HEK293 (cell line): ENCODE data around the gene ADAMTSL2.

Experiments
- CTCF ChIA-PET: fragments of 350-600 bp; formaldehyde crosslinking; extraction: SDS; loops from one replicate; lab custom pipeline; 2021; ENCODE audit warnings: antibody characterized with exemption; lab: Yijun Ruan, JAX
- POLR2A ChIA-PET: fragments of 300-600 bp; formaldehyde crosslinking; extraction: SDS; loops from one replicate; lab custom pipeline; 2020; ENCODE audit warnings: antibody characterized with exemption, inconsistent platforms; lab: Yijun Ruan, JAX
- H3K27ac ChIP-seq: fragments of 200-500 bp; sonication (Bioruptor generic); 2 replicates; pipeline ENCODE4 v1.5.1; 2014; ENCODE audit warnings: low read depth, low read length, control low read depth, inconsistent platforms; ENCODE audit errors: extremely low read depth
- H3K36me3 ChIP-seq, 2 experiments: fragments of 200-500 bp in 1 of 2; sonication (Bioruptor generic) in 1 of 2; 1 replicate in 1 of 2; 2 replicates in 1 of 2; pipeline ENCODE4 v1.5.1; 2014 to 2017; ENCODE audit warnings: inconsistent platforms in 2 of 2, low read length in 2 of 2; ENCODE audit not compliant: control insufficient read depth in 2 of 2, insufficient read depth in 1 of 2
- H3K4me1 ChIP-seq: fragments of 200-500 bp; sonication (Bioruptor generic); 2 replicates; pipeline ENCODE4 v1.5.1; 2014; ENCODE audit warnings: mild to moderate bottlenecking, low read length, inconsistent platforms; ENCODE audit not compliant: control insufficient read depth, insufficient read depth
- H3K4me3 ChIP-seq: 2 replicates; pipeline ENCODE4 v1.5.1; 2011; ENCODE audit warnings: low read depth, mild to moderate bottlenecking, control low read depth, low read length, moderate library complexity
- H3K9me3 ChIP-seq: fragments of 200-500 bp; sonication (Bioruptor generic); 2 replicates; pipeline ENCODE4 v1.5.1; 2014; ENCODE audit warnings: low read depth, low read length, inconsistent platforms; ENCODE audit not compliant: control insufficient read depth, insufficient read depth
- EGR2 ChIP-seq: fragments of 450-650 bp; formaldehyde crosslinking; IDR thresholded peaks from 2 replicates; pipeline ENCODE4 v1.5.1; 2016; ENCODE audit warnings: low read depth, missing biosample characterization, missing genetic modification characterization
- GLI2 ChIP-seq: fragments of 450-650 bp; formaldehyde crosslinking; IDR thresholded peaks from 2 replicates; pipeline ENCODE4; 2017; ENCODE audit warnings: missing biosample characterization, missing genetic modification characterization, low read depth, borderline replicate concordance
- SALL2 ChIP-seq: fragments of 450-650 bp; formaldehyde crosslinking; IDR thresholded peaks from 2 replicates; pipeline ENCODE4 v1.5.0; 2017; ENCODE audit warnings: missing biosample characterization, mild to moderate bottlenecking, missing genetic modification characterization, borderline replicate concordance
- SP7 ChIP-seq: fragments of 450-650 bp; formaldehyde crosslinking; IDR thresholded peaks from 2 replicates; pipeline ENCODE4 v1.5.1; 2016; ENCODE audit warnings: missing biosample characterization, missing genetic modification characterization
- WT1 ChIP-seq: fragments of 450-650 bp; formaldehyde crosslinking; IDR thresholded peaks from 2 replicates; pipeline ENCODE4 v1.5.1; 2016; ENCODE audit warnings: missing biosample characterization, missing genetic modification characterization
- ZBTB11 ChIP-seq: fragments of 450-650 bp; formaldehyde crosslinking; conservative IDR thresholded peaks from 2 replicates; pipeline ENCODE4 v1.5.1; 2016; ENCODE audit warnings: low read depth, missing biosample characterization, missing genetic modification characterization
- ZFP37 ChIP-seq: fragments of 450-650 bp; formaldehyde crosslinking; IDR thresholded peaks from 2 replicates; pipeline ENCODE4 v1.5.1; 2016; ENCODE audit warnings: missing biosample characterization, missing genetic modification characterization
- ZNF169 ChIP-seq: fragments of 450-650 bp; formaldehyde crosslinking; IDR thresholded peaks from 2 replicates; pipeline ENCODE4 v1.5.1; 2016; ENCODE audit warnings: missing biosample characterization, missing genetic modification characterization
- ZNF302 ChIP-seq: fragments of 450-650 bp; formaldehyde crosslinking; IDR thresholded peaks from 2 replicates; pipeline ENCODE4 v1.5.1; 2016; ENCODE audit warnings: missing biosample characterization, missing genetic modification characterization, low read depth
- ZNF324 ChIP-seq: fragments of 450-650 bp; formaldehyde crosslinking; IDR thresholded peaks from 2 replicates; pipeline ENCODE4 v1.5.1; 2016; ENCODE audit warnings: missing biosample characterization, missing genetic modification characterization
- ZNF391 ChIP-seq: fragments of 450-650 bp; formaldehyde crosslinking; IDR thresholded peaks from 2 replicates; pipeline ENCODE4 v1.5.1; 2016; ENCODE audit warnings: low read depth, missing biosample characterization, missing genetic modification characterization, borderline replicate concordance
- ZNF518A ChIP-seq: fragments of 450-650 bp; formaldehyde crosslinking; conservative IDR thresholded peaks from 2 replicates; pipeline ENCODE4 v1.5.1; 2016; ENCODE audit warnings: low read depth, missing biosample characterization, missing genetic modification characterization
- ZNF548 ChIP-seq: fragments of 450-650 bp; formaldehyde crosslinking; IDR thresholded peaks from 2 replicates; pipeline ENCODE4 v1.5.1; 2016; ENCODE audit warnings: missing biosample characterization, missing genetic modification characterization
- ZNF645 ChIP-seq: fragments of 450-650 bp; formaldehyde crosslinking; IDR thresholded peaks from 2 replicates; pipeline ENCODE4; 2016; ENCODE audit warnings: missing biosample characterization, missing genetic modification characterization
- ZNF654 ChIP-seq: fragments of 450-650 bp; formaldehyde crosslinking; IDR thresholded peaks from 2 replicates; pipeline ENCODE4 v1.5.1; 2016; ENCODE audit warnings: low read depth, missing biosample characterization, missing genetic modification characterization
- ZNF670 ChIP-seq: fragments of 450-650 bp; formaldehyde crosslinking; IDR thresholded peaks from 2 replicates; pipeline ENCODE4 v1.5.1; 2016; ENCODE audit warnings: missing biosample characterization, missing genetic modification characterization, low read depth
- ZSCAN16 ChIP-seq: fragments of 450-650 bp; formaldehyde crosslinking; IDR thresholded peaks from 2 replicates; pipeline ENCODE4 v1.5.1; 2016; ENCODE audit warnings: missing biosample characterization, missing genetic modification characterization
- TF ChIP-seq, protein P1 (sequence below): fragments of 450-650 bp; IDR thresholded peaks from 2 replicates; pipeline ENCODE4 v1.5.1; 2018; ENCODE audit warnings: missing biosample characterization, mild to moderate bottlenecking, missing genetic modification characterization
- TF ChIP-seq, protein P2 (sequence below): fragments of 450-650 bp; formaldehyde crosslinking; IDR thresholded peaks from 2 replicates; pipeline ENCODE4 v1.5.1; 2016; ENCODE audit warnings: missing biosample characterization, missing genetic modification characterization

The ADAMTSL2 gene

DNA sequence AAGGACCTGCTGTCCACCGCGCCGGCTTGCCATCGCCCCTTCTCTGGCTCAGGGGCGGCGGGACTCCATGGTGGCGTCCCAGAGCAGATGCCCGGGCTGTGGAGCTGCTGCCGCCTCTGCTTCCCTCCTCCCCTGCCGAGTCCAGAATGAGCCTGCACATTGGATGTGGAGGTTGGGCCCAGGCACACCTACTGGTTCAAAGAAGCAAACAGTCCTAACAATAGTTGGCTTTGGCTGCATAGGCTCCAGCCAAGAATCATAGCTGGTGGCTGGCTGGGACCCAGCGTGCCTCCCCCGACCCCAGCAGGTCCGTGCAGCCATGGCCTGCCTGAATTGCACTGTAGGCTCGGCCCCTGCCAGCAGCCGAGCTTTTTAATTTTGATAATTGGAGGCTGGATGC, 25.8 kb downstream of the ADAMTSL2 start (continued):
- TF ChIP-seq ZNF518A (tag by site-specific recombination): no peak

DNA sequence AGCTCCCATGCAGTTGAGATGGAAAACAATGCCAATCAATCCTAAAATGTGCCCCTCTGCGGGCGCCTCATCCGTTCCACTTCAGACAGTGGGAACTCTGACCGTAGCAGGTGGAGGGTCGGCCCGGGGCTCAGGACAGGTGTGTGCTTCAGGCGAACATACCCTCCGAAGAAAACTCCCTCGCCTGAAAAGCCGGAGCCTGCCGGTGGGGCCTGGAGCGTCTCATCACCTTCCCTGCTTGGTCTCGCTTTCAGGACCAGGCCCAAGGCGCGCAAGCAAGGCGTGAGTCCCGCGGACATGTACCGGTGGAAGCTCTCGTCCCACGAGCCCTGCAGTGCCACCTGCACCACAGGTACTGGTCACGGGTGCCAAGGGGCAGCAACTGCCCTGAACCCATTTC, 26.4 kb downstream of the ADAMTSL2 start:
- Histone ChIP-seq H3K4me3 (no peak overlapping the region), H3K4me1 (peaks cover 4% of the 10 kb centered on the region), H3K36me3 (no peaks in the 10 kb centered on the region), H3K27ac (no peak overlapping the region), H3K9me3 (no peaks in the 10 kb centered on the region)
- ChIA-PET CTCF (interaction anchor here (0.9 kb wide), 1 partner anchor 167 kb away, joined by 5 read pairs; no protein-coding TSS in a partner anchor), POLR2A (no interaction called here)
- TF ChIP-seq ZFP37 (no peak), SP7 (no peak), ZNF169 (tag by site-specific recombination) (no peak), ZNF324 (tag by site-specific recombination) (no peak), ZNF548 (no peak), ZNF391 (tag by site-specific recombination) (no peak), ZNF654 (no peak), SALL2 (tag by site-specific recombination) (no peak), GLI2 (no peak), EGR2 (tag by site-specific recombination) (no peak)
- TF ChIP-seq, protein P1, sequence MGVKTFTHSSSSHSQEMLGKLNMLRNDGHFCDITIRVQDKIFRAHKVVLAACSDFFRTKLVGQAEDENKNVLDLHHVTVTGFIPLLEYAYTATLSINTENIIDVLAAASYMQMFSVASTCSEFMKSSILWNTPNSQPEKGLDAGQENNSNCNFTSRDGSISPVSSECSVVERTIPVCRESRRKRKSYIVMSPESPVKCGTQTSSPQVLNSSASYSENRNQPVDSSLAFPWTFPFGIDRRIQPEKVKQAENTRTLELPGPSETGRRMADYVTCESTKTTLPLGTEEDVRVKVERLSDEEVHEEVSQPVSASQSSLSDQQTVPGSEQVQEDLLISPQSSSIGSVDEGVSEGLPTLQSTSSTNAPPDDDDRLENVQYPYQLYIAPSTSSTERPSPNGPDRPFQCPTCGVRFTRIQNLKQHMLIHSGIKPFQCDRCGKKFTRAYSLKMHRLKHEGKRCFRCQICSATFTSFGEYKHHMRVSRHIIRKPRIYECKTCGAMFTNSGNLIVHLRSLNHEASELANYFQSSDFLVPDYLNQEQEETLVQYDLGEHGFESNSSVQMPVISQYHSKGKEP (tag by site-specific recombination): no peak
- TF ChIP-seq, protein P2, sequence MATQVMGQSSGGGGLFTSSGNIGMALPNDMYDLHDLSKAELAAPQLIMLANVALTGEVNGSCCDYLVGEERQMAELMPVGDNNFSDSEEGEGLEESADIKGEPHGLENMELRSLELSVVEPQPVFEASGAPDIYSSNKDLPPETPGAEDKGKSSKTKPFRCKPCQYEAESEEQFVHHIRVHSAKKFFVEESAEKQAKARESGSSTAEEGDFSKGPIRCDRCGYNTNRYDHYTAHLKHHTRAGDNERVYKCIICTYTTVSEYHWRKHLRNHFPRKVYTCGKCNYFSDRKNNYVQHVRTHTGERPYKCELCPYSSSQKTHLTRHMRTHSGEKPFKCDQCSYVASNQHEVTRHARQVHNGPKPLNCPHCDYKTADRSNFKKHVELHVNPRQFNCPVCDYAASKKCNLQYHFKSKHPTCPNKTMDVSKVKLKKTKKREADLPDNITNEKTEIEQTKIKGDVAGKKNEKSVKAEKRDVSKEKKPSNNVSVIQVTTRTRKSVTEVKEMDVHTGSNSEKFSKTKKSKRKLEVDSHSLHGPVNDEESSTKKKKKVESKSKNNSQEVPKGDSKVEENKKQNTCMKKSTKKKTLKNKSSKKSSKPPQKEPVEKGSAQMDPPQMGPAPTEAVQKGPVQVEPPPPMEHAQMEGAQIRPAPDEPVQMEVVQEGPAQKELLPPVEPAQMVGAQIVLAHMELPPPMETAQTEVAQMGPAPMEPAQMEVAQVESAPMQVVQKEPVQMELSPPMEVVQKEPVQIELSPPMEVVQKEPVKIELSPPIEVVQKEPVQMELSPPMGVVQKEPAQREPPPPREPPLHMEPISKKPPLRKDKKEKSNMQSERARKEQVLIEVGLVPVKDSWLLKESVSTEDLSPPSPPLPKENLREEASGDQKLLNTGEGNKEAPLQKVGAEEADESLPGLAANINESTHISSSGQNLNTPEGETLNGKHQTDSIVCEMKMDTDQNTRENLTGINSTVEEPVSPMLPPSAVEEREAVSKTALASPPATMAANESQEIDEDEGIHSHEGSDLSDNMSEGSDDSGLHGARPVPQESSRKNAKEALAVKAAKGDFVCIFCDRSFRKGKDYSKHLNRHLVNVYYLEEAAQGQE: no peak

DNA sequence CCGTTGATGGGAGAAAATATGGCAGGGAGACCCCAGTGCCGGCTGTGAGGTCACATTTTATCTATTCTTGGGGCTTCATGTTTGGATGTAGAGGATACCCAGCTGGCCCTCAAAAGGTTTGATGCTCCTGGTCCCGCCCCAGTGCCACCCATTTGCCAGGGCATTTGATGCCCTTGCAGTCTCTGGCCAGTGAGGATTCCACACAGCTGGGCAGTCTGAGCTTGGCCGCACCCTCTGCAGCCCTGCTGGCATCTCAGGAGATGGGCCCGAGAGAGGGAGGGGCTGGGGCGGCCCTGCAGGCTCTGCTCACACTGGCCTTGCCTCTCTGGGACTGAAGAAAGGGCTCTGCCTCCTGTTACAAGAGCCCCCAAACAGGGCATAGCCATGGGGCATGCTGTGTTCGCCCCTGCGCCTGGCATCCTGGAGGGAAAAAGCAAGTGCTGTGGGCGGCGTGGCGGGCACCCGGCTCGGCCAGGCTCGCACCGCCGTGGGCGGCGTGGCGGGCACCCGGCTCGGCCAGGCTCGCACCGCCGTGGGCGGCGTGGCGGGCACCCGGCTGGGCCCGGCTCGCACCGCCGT, 27.6 kb downstream of the ADAMTSL2 start:
- Histone ChIP-seq H3K36me3 (no peaks in the 10 kb centered on the region), H3K27ac (no peak overlapping the region), H3K9me3 (no peaks in the 10 kb centered on the region), H3K4me1 (peaks cover 4% of the 10 kb centered on the region), H3K4me3 (no peak overlapping the region)
- POLR2A ChIA-PET: no interaction called here
- CTCF ChIA-PET: no interaction called here
- TF ChIP-seq ZNF645 (tag by site-specific recombination) (no peak), ZNF302 (tag by site-specific recombination) (no peak), WT1 (tag by site-specific recombination) (no peak), ZSCAN16 (tag by site-specific recombination) (no peak), ZNF670 (no peak), ZBTB11 (tag by site-specific recombination) (no peak)
